ENCODE data around the gene HHIPL1.

HHIPL1 gene

GRCh38 chr14:99718031-99718810, 73.3 kb downstream of the HHIPL1 start:
- no peak for DNase-seq

GRCh38 chr14:99718811-99719192, 73.9 kb downstream of the HHIPL1 start:
- DNase-seq: no peak

GRCh38 chr14:99720941-99721791, 76.2 kb downstream of the HHIPL1 start:
- DNase-seq: no peak

GRCh38 chr14:99721792-99722516, 77.0 kb downstream of the HHIPL1 start:
- DNase-seq: no peak

- no peak for DNase-seq
Observed at GRCh38 chr14:99722741-99723140, 77.8 kb downstream of the HHIPL1 start.

GRCh38 chr14:99724196-99724891, 79.4 kb downstream of the HHIPL1 start:
- DNase-seq: no peak

GRCh38 chr14:99724939-99725773, 80.2 kb downstream of the HHIPL1 start:
- no peak for DNase-seq

GRCh38 chr14:99725774-99726537, 81.0 kb downstream of the HHIPL1 start:
- DNase-seq: no peak

GRCh38 chr14:99726538-99727095, 81.7 kb downstream of the HHIPL1 start:
- DNase-seq: no peak

- no peak for DNase-seq
Observed at GRCh38 chr14:99727096-99727870, 82.4 kb downstream of the HHIPL1 start.

GRCh38 chr14:99728231-99728920, 83.4 kb downstream of the HHIPL1 start:
- no peak for DNase-seq

GRCh38 chr14:99728981-99729451, 84.1 kb downstream of the HHIPL1 start:
- no peak for DNase-seq

All from NCI-H2029 (cell line).